Fibroblast of lung (primary cell): ENCODE results near the gene CD3G.

Source experiments
- EZH2 ChIP-seq: IDR thresholded peaks from 2 replicates; pipeline ENCODE4 v1.5.1; 2012; ENCODE audit warnings: low read length, control low read depth, mild to moderate bottlenecking; ENCODE audit errors: missing control alignments
- TF ChIP-seq, protein P1 (sequence below), 2 donors: IDR thresholded peaks in 1 of 2; conservative IDR thresholded peaks in 1 of 2; 1 replicate in 1 of 2; 2 replicates in 1 of 2; pipeline ENCODE4 v1.5.1; 2011 to 2012; ENCODE audit warnings: low read length in 2 of 2, control low read depth in 1 of 2, inconsistent platforms in 1 of 2, low read depth in 1 of 2, mild to moderate bottlenecking in 1 of 2

DNA sequence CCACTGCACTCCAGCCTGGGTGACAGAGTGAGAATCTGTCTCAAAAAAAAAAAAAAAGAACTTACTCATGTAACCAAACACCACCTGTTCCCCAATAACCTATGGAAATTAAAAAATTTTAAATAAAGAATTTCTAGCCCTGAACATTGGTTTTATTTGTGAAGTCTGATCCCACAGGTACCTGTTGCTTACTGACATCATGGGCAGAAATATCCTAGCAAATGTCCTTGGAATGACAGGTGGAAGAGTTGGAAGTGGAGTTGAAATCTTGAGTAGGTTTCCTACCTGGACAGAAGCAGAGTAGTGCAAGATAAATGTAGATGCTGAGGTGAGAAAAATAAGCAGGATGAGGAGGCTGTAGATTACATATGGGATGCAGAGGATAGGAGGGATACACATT, 18.9 kb upstream of the CD3G start:
- no peak for TF ChIP-seq EZH2
- TF ChIP-seq, protein P1, sequence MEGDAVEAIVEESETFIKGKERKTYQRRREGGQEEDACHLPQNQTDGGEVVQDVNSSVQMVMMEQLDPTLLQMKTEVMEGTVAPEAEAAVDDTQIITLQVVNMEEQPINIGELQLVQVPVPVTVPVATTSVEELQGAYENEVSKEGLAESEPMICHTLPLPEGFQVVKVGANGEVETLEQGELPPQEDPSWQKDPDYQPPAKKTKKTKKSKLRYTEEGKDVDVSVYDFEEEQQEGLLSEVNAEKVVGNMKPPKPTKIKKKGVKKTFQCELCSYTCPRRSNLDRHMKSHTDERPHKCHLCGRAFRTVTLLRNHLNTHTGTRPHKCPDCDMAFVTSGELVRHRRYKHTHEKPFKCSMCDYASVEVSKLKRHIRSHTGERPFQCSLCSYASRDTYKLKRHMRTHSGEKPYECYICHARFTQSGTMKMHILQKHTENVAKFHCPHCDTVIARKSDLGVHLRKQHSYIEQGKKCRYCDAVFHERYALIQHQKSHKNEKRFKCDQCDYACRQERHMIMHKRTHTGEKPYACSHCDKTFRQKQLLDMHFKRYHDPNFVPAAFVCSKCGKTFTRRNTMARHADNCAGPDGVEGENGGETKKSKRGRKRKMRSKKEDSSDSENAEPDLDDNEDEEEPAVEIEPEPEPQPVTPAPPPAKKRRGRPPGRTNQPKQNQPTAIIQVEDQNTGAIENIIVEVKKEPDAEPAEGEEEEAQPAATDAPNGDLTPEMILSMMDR (conservative IDR thresholded peaks at IDR 0.05 in 1 of 2, IDR thresholded peaks at IDR 0.05 in 1 of 2; ENCODE audit: low read depth in 1 of 2, low read length in 2 of 2): no peak
